ENCODE measurements around the gene FGF14. TPM values are rescaled to one million over a fixed set of nuclear protein-coding genes. Genes with fewer than 3 reads are reported as not detected.

The FGF14 gene
- polyA plus RNA-seq, 1 donor = 0.04 TPM

DNA sequence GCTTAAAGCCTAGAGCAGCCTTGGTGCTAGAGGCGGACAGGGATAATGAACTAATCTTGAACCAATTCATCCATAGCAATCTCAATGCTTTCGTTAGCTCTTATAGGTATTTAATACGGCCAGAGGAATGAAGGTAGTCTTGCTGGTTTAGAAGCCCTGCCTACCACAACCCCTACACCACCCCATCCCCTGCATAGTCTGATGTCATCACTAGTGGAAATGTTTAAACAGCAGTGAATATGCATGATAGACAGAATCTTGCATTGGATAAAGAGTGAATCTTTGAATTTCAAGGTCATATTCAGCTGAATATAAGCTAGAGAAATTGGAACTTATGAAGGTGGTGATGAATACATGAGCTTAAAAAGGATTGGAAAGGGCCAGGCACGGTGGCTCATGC is 627.5 kb downstream of the FGF14 start:
- DNase-seq = no peak

DNA sequence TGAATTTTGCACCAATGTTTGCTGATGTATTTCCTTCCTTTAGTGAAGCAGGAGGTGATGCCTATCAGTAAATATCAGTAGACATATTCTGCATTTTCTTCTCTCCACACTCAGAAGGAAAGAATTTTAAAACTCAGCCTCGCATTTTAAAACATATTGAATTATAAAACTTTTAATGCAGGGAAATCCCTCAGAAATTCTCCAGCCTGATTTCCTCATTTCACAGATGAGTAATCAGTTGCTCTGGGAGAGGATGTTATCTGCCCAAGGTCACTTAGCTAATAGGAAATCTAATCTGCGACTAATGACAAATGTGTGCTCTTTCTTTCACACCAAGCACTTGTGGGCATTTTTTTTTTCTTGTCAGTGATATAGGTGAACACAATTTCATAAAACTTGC is 628.8 kb downstream of the FGF14 start:
- DNase-seq = no peak

DNA sequence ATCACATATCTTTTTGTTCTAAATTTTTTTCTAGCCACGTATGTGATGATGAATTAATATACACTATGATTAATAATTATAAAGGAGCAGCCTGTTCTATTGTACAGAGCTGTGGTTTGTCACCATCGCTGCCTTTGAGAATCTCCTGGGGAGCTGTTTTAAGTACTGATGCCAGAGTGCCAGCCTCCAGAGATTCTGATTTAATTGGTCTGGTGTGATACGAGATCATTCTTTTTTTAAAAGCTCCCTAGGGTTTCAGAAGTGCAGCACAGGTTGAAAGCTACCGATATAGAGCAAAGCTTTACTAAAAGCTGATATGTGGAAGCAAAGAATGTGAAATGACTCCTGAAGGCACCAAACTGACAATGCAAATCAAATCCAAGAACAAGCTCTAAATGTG is 634.7 kb downstream of the FGF14 start:
- DNase-seq = no peak

DNA sequence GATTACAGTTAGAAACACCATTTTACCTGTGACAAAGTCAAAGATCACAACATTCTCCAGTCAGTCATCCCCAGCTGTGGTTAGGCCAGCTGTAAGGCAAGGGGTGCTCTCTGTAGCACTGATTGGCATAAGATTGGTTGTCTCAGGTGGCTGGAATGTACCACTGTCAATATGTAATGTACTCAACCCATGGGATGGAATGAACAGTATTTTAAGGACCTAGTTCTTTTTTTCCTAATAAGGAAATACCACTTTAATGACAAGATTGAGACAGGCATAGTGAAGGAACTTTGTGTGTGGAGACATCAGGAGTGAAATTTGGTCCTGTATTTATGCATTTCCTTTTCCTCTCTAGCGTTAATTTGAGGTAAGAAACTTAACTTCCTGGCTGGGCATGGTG is 638.7 kb downstream of the FGF14 start:
- no peak for DNase-seq

DNA sequence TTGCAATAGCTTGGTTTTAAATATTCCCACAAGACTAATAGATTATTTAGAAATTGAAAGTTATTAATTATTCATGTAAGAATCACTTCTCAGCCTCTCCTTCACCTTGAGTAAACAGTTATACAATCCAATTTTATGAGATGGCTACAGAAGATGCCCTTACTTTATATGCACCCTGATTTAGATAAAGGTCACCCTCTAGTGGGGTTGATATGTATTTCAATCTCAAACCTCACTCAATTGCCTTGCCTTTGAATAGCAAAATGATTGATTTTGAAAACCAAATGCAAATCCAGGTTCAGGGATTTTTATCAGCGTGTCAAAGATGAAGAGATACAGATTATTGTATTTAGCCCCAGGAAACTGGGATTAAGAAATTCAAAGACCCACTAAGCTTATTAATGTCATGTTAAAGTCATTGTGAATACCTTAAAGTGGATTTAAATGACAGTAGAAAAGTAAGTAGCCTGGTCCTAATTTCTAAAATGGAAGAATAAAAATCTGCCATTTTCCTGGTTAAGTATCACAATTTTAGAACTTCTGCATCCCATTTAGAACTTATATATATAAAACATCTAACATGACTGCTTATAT is 644.3 kb downstream of the FGF14 start:
- no peak for DNase-seq

DNA sequence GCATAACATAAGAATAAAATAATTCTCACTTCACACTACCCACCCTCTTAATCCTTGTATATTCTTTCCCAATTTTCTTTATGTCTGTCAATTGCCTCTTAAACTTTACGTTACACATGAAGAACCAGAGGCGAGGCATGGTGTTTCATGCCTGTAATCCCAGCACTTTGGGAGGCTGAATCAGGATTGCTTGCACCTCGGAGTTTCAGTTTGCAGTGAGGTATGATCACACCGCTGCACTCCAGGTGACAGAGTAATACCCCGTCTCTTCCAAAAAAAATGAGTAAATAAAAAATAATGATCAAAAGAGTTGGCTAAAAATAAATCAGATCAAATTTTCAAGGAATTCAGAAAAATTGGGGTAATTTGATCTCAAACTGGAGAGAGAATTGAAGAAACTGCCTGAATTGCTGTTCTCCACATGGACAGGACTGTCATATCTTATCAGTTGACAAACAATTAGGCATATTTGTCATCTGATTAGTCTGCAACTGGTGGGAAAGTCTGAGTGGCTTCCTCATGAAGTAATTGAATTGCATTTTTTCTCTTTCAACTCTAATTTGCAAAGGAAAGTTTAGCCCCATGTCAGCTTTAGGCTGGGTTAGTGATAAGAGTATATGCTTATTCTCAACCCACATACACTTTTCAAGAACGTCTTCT is 646.5 kb downstream of the FGF14 start:
- no peak for DNase-seq

DNA sequence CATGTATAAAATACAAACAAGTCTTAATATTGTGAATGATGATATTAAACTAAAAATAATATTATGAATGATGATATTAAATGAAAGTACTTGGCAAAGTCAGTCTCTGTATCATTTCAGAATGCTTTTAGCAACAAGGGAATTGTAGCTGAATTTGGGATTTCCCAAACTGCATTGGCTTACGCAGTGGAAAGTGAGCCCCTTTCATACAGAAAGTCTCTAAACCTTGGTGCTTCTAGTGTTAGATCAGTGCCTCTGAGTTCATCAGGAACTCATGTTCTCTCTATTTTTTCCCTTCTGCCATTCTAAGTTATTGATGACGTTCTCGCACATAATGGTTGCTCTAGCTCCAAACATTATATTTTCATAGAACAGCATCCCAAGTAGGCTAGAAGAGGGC is 649.4 kb downstream of the FGF14 start:
- DNase-seq = no peak

DNA sequence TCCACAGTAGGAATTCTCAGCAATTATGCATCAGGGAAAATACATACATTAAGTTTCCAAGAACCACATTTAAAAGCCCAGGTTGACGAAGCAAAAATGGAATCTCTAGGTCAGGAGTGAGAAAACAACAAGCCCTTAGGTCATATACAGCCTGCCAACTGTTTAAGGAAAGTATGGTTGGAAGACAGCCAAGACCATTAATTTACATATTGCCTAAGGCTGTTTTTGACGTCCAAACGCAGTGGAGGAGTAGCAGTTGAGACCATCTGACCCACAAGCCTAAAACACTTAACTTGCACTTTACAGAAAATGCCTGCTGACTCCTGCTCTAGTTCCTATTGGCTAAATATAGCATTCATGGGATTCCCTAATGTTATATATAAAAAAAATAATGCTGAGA is 650.4 kb downstream of the FGF14 start:
- no peak for DNase-seq

DNA sequence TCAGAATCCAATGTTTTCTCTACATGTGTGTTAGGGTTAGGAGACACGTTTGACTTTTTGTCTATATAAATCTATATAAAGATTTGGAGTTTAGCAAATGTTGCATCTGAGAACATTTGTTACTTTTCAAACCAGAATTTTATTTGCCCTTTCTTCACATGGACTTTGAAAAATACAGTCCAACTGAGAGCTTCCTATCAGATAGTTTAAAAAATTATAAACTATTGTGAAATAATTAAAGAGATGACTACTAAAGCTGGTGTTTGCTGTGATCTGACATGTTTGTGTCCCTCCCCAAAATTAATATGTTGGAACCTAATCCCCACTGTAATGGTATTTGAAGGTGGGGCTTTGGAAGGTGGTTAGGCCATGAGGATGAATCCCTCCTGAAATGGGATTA is 652.3 kb downstream of the FGF14 start:
- DNase-seq = no peak

DNA sequence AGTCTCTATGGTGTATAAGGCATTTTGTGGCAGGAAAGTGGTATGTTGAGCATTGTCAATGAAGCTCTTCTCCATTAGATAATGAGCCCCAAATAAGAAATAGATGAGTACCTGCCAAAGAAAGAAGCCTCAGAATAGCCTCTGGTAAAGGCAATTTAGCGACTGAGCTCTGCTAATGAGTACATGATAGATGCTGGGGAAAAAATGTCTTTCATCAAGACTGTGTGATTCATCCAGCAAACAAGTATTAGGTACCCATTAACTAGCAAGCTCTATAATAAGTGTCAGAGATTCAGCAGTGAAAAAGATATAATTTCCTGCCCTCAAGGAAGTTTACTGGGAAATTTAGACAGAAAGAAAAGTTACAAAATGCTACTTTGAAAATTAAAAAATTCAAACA is 654.8 kb downstream of the FGF14 start:
- no peak for DNase-seq

DNA sequence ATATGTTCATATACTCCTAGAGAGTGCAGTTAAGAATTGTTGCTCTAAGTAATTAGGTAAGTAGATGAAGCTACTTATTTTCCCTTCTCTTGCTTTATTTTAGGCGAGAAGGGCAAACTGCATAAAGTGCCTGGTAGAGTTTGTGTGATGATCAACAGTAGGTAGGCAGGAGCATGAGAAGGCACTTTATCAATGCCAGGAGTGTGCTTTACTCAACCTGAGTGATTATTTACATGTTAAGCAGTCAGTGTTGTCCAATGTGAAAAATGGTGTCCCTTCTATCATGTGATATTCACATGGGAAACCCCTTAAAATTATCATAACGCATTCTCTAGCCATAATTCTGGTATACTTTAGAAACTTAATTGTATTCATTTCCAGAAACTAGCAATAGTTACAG is 655.3 kb downstream of the FGF14 start:
- DNase-seq = no peak

DNA sequence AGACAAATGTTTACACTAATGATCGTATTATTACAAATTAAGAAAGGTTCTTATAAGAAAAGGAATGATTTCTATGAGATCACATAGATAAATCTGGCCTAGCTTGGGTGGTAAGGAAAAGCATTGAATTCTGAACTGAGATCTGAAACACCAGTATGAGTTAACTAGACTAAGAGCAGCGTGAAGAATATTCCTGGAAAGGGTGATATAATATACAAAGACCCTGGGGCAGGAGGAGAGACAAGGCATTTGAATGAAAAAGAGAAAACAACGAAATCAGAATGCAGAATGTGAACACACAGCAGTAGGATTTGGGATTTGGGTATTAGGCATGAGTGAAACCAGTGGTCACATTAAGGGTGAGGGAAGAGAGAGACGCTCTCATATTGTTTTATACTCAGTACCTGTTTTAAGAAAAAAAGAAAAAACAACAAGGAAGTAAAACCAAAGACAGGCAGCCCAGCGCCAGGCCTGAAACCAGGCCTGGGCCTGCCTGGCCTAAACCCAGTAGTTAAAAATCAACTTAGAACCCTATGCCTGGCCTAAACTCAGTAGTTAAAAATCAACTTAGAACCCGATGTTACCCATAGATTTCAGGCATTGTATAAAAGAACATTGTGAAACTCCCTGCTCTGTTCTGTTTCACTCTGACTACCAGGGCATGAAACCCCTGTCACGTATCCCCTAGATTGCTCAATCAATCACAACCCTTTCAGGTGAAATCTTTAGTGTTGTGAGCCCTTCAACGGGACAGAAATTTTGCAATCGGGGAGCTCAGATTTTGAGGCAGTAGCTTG is 662.3 kb downstream of the FGF14 start:
- no peak for DNase-seq

DNA sequence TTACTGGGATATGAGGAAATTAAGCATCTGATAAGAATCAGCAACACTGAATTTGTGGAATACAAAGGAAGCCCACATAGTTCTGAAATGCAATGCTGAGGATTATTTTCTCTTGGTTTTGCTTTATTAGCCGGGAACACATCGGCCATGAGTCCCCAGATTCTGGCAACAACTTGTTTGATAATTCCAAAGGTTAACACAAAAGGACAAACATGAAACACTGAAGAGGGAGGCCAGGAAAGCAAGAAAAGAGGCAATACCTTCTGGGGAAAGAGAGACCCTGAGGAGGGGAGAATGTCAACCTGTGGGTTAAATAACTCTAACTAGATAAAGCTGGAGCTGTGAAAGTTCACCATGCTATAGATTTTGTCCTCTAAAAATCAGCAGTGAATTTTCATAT is 663.5 kb downstream of the FGF14 start:
- DNase-seq = no peak

DNA sequence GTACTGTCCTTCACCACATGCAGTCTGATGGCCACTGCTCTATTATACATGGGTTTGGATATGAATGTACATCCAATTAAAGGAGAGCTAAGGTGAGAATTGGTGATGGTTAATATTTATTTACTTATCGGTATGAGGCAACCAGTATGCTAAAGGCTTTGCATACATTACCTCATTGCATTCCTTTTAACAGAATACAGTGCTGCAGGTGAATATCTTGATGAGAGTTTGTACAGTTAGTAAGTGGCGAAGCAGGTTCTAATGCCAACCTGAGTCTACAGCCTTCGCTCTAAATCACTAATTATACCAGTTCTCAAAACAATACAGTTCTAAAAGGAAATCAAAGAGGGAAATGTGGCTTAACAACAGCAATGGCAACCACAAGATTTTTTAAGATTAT is 665.3 kb downstream of the FGF14 start:
- DNase-seq = no peak

DNA sequence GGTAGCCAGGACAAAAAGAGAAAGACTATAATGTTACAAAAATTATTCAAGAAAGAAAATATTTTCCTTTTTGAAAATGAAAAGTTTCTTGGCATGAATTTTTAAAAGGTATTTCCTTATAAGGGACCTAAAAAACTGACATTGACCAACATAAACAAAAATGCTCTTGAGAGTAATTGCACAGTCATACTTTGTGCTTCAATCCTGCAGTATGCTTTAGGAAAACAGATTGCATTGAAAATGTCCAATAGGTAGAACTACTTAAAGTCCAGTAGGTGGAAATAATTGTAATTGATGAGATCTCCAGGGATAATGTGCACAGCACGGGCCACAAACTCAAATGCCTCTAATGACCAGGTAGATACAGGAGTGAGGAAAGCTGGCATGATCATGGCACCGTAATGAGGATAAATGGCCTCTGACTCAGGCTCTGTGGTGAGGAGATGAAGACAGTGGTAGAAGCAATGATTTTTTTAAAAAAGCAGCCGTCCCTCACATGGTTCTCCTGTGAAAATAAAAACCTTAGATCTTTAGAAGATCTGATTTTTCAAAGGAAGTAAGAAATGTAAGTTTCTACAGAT is 671.3 kb downstream of the FGF14 start:
- no peak for DNase-seq

DNA sequence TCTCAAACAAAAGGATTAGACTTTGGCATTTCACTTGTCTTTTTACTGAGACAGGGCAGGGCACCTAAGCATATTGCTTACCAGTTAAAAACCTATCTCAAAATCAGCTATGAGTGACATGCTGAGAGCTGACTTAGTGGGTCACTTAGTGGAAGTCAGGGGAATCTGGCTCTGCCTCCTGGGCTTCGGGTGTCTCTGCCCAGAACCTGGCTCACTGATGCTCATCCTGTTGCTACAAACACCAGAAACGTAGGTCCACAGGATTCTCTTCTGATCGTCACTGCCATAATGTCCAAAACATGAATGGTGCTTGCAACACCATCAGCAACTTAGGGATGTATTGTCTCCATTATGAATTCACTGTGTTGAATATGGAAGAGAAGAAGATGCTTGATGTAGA is 673.2 kb downstream of the FGF14 start:
- DNase-seq = no peak

DNA sequence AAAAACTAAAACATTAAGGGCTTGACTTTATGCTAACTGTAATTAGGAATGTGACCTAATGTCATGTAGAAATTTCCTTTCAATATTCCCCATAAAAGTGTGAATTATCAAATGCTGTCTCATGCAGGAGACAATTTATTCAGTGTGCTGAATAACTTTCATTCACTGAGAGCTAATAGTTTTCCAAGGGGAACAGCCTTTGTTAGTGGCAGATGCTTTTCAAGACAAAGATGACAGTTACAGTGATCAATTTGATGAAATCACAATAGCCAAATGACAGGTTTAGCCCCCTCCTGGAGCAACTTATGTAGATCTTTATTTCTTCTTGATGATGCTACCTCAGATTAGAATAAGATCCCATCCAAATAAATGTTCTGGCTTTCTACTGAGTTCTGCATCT is 673.8 kb downstream of the FGF14 start:
- no peak for DNase-seq

DNA sequence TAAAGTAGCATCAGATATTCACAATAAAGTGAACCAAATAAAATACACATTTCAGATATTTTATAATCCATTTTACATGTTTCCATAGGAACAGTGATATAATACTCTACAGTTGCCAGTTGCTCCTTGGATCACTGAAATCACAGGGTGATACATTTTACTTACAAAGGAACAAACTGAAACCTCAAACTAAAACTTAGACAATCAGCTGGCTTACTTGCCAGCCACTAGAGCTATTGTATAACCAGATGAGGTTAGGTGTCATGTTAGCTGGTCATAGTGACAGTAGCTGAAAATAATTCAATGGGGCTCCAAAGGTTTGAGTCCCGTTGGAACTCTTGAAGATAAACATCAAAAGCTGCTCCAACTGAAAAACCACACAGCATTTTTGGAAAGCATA is 674.7 kb downstream of the FGF14 start:
- DNase-seq = no peak

DNA sequence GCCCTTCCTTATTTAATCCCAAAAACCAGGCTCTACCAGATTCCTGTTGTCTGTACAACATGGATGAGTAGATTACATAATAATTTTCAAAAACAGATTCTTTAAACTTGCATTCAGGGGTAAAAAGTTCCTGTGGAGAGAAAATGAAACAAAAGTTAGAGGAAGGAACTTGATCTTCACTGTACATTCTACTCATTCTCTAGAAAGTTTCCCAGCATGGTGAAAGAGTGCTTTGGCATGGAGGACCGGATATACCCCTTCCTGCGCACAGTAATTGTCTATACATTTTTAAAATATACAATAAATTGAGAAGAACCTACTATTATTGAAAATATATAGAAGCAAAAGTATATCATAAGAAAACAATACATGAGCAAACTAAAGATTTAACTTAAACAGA is 675.2 kb downstream of the FGF14 start:
- no peak for DNase-seq

DNA sequence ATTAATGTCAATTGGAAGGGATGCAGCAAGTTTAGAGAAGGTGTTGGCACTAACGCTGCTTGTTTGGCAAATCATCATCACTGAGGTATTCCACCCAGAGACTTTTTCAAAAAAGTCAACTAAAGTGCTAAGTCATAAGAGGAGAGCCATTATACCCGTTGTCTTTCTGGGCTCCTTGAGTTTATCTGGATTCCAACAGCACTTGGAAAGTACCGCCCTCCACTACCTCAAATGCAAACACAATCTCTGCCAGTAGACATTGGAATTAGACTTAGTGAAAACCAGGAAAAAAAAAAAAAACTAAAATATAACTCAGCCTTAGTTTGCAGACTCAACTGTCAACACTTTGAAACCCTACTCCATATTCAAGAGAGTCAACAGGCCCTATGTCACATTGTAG is 683.4 kb downstream of the FGF14 start:
- no peak for DNase-seq

DNA sequence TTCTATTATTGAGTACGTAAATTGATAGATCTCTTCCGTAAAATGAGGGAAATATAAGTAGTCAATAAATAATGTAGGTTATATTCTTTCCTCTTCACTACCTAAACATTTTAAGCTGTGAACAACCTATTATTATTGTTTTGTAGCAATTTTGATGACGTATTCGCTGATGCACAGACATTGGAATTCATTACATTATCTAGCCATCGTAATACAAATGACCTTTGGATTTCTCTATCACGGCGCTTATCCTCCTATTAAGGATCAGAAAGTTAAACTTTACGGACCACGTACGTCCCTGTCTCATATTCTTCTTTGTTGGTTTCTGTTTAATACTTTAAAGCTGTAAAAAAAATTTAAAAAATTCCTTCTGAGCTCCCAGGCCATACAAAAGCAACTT is 684.5 kb downstream of the FGF14 start:
- no peak for DNase-seq

DNA sequence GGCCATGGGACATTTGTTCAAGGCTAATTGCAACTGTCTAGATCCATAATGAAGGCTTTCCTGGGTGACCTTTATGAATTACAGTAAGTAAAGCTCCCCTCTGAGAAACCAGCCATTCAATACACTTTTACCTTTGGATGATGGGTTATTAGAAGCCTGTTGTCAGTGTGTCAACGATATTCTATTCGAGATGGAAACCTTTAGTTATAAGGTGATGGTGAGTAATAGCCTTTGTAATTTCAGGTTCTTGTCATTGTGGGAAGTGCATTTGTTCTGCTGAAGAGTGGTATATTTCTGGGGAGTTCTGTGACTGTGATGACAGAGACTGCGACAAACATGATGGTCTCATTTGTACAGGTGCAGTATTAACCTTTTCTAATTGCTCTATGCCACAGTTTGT is 687.7 kb downstream of the FGF14 start:
- no peak for DNase-seq

DNA sequence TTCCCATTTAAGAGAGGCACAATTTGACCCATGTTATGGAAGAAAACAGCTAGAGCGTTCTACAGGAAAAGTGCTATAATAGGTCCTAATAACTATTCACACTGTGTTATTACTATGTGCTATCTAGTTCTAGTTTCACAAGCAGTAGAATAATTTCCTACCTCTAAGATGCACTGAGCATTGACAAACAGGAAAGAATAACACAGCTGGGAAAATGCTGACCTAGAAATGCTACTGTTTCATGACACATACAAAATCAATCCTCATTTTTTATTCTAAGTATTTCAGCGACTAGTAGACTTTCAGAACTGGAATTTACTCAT is 689.9 kb downstream of the FGF14 start:
- DNase-seq = no peak
